GM12874 (cell line): ENCODE data around the gene NDUFAF2.

Experiments used
- CTCF ChIP-seq: IDR thresholded peaks from 2 replicates; pipeline ENCODE4 v1.5.1; 2011; ENCODE audit warnings: low read depth, mild to moderate bottlenecking, control low read depth, low read length, moderate library complexity; ENCODE audit not compliant: insufficient read depth

NDUFAF2 gene

GRCh38 chr5:60961685-60962084 lies 16.7 kb downstream of the NDUFAF2 start:
- no peak for TF ChIP-seq CTCF

- TF ChIP-seq CTCF = no peak
Measured at GRCh38 chr5:60972231-60972630, 27.2 kb downstream of the NDUFAF2 start.

GRCh38 chr5:60977956-60978737 lies 33.1 kb downstream of the NDUFAF2 start:
- no peak for TF ChIP-seq CTCF

GRCh38 chr5:60978968-60979367 lies 34.0 kb downstream of the NDUFAF2 start:
- TF ChIP-seq CTCF = no peak

- TF ChIP-seq CTCF = no peak
Measured at GRCh38 chr5:60980511-60980910, 35.5 kb downstream of the NDUFAF2 start.

GRCh38 chr5:60989790-60990189 lies 44.8 kb downstream of the NDUFAF2 start:
- TF ChIP-seq CTCF = no peak

- no peak for TF ChIP-seq CTCF
Measured at GRCh38 chr5:60992871-60993270, 47.9 kb downstream of the NDUFAF2 start.

- TF ChIP-seq CTCF = no peak
Measured at GRCh38 chr5:60993425-60993824, 48.4 kb downstream of the NDUFAF2 start.
